Measurements from ENCODE around the gene FASTKD2. TPM values are rescaled to one million over a fixed set of nuclear protein-coding genes. Genes with fewer than 3 reads are reported as not detected.

The FASTKD2 gene
- total RNA-seq, 3 donors from 2014 or later (not counting 1 experiment from before 2014, with no cell fraction given): 15.9 to 21.6 (median 17.0) TPM

- ATAC-seq (no peak), DNase-seq (no peak)
- no peaks in the 10 kb centered on the region for H3K4me1 Mint-ChIP-seq
- Histone ChIP-seq H3K27ac (ENCODE audit: low read length) (no peak overlapping the region), H3K27me3 (ENCODE audit: control insufficient read depth, insufficient read depth, low read length) (no peaks in the 10 kb centered on the region), H3K4me3 (ENCODE audit: low read length) (no peak overlapping the region), H3K36me3 (ENCODE audit: control insufficient read depth, insufficient read depth, low read length) (no peaks in the 10 kb centered on the region), H3K9me3 (ENCODE audit: control insufficient read depth, insufficient read depth, low read length) (no peaks in the 10 kb centered on the region), H3K4me1 (ENCODE audit: control insufficient read depth, insufficient read depth, low read length) (no peaks in the 10 kb centered on the region)
- intact Hi-C loops (cut with micrococcal nuclease): no loop called here
- no peak overlapping the region for H3K27ac Mint-ChIP-seq
- 86% methylated on average over 2 of the region's 2 CpGs for WGBS (ENCODE audit: insufficient coverage)
- no peak overlapping the region for H3K4me3 Mint-ChIP-seq
- peaks cover 10 to 14% of the 10 kb centered on the region in 2 donors for H3K27me3 Mint-ChIP-seq (ENCODE audit: low read depth in 2 of 2)
- H3K9me3 Mint-ChIP-seq: no peaks in the 10 kb centered on the region
- no peaks in the 10 kb centered on the region for H3K36me3 Mint-ChIP-seq
- TF ChIP-seq CTCF (IDR thresholded peaks at IDR 0.05): no peak
Measured at GRCh38 chr2:206739271-206739670, 26.1 kb upstream of the FASTKD2 start.

GRCh38 chr2:206740800-206741199, 24.6 kb upstream of the FASTKD2 start:
- no peaks in the 10 kb centered on the region for H3K4me1 Mint-ChIP-seq
- H3K9me3 Mint-ChIP-seq: no peaks in the 10 kb centered on the region
- H3K4me3 Mint-ChIP-seq: no peak overlapping the region
- Histone ChIP-seq H3K36me3 (ENCODE audit: control insufficient read depth, insufficient read depth, low read length) (no peaks in the 10 kb centered on the region), H3K4me1 (ENCODE audit: control insufficient read depth, insufficient read depth, low read length) (no peaks in the 10 kb centered on the region), H3K4me3 (ENCODE audit: low read length) (no peak overlapping the region), H3K27ac (ENCODE audit: low read length) (no peak overlapping the region), H3K9me3 (ENCODE audit: control insufficient read depth, insufficient read depth, low read length) (no peaks in the 10 kb centered on the region), H3K27me3 (ENCODE audit: control insufficient read depth, insufficient read depth, low read length) (no peaks in the 10 kb centered on the region)
- no peak overlapping the region for H3K27ac Mint-ChIP-seq
- WGBS (ENCODE audit: insufficient coverage): 59% methylated on average over 2 of the region's 2 CpGs
- TF ChIP-seq CTCF (IDR thresholded peaks at IDR 0.05): no peak
- no peak for DNase-seq
- ATAC-seq: no peak
- intact Hi-C loops (cut with micrococcal nuclease): no loop called here
- peaks cover 10 to 16% of the 10 kb centered on the region in 2 donors for H3K27me3 Mint-ChIP-seq (ENCODE audit: low read depth in 2 of 2)
- no peaks in the 10 kb centered on the region for H3K36me3 Mint-ChIP-seq

- H3K27me3 Mint-ChIP-seq (ENCODE audit: low read depth in 2 of 2): peaks cover 16 to 20% of the 10 kb centered on the region in 2 donors
- H3K36me3 ChIP-seq (ENCODE audit: control insufficient read depth, insufficient read depth, low read length): no peaks in the 10 kb centered on the region
Measured at GRCh38 chr2:206756816-206757215, 8.6 kb upstream of the FASTKD2 start.

More at GRCh38 chr2:206756816-206757215, 8.6 kb upstream of the FASTKD2 start:
- WGBS (ENCODE audit: insufficient coverage): 80% methylated on average over 1 of the region's 1 CpG
- Mint-ChIP-seq H3K27ac (no peak overlapping the region), H3K4me1 (no peaks in the 10 kb centered on the region), H3K9me3 (no peaks in the 10 kb centered on the region), H3K4me3 (no peak overlapping the region), H3K36me3 (no peaks in the 10 kb centered on the region)
- no peaks in the 10 kb centered on the region for H3K4me1 ChIP-seq (ENCODE audit: control insufficient read depth, insufficient read depth, low read length)
- ATAC-seq (no peak), DNase-seq (no peak)
- intact Hi-C loops (cut with micrococcal nuclease): no loop called here
- H3K9me3 ChIP-seq (ENCODE audit: control insufficient read depth, insufficient read depth, low read length): no peaks in the 10 kb centered on the region
- no peak overlapping the region for H3K27ac ChIP-seq (ENCODE audit: low read length)
- no peak for TF ChIP-seq CTCF (IDR thresholded peaks at IDR 0.05)
- no peaks in the 10 kb centered on the region for H3K27me3 ChIP-seq (ENCODE audit: control insufficient read depth, insufficient read depth, low read length)
- no peak overlapping the region for H3K4me3 ChIP-seq (ENCODE audit: low read length)

All from natural killer cell (primary cell).